ENCODE data around the gene ANO10.

DNA sequence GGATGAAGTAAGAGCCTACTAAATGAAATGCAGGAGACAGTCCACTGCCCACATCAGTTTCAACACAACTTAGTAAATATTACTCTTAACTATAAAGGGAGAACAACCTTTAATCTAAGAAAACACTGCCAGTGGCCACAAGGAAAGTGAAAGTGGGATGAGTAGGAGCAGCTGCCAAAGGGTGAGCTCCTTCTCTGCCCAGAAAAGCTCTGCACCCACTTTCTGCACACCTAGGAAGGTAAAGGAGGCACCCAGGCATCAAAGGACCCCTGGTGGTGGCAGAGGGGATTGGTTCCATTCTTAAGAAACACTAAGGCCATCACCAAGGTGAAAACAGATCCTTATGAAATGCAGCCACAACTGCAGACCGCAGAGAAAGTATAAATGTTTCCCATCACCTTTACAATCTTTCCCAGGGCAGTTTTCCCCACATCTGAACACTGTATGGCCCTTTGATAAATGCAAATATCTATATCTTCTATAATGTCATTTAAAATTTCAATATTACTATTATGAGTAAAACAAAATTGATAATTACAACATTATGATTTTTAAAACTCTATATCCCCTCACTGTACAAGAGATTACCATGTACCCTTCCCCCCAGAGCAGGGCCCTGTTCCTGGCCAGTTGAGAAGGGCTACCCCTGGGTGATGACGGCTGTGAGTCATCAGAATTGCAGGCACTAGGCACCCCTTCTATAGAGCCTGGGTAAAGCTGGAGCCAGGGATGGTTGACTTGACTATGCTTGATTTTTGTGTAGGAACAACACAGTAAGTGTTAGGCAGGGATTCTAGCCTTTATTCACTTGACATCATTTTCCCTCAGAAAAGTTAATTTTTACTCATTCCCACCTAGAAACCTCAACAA, 243.5 kb downstream of the ANO10 start:
- no peak for TF ChIP-seq EZH2 (IDR thresholded peaks at IDR 0.05; ENCODE audit: borderline replicate concordance, low read depth, low read length, severe bottlenecking)
- TF ChIP-seq, protein P1, sequence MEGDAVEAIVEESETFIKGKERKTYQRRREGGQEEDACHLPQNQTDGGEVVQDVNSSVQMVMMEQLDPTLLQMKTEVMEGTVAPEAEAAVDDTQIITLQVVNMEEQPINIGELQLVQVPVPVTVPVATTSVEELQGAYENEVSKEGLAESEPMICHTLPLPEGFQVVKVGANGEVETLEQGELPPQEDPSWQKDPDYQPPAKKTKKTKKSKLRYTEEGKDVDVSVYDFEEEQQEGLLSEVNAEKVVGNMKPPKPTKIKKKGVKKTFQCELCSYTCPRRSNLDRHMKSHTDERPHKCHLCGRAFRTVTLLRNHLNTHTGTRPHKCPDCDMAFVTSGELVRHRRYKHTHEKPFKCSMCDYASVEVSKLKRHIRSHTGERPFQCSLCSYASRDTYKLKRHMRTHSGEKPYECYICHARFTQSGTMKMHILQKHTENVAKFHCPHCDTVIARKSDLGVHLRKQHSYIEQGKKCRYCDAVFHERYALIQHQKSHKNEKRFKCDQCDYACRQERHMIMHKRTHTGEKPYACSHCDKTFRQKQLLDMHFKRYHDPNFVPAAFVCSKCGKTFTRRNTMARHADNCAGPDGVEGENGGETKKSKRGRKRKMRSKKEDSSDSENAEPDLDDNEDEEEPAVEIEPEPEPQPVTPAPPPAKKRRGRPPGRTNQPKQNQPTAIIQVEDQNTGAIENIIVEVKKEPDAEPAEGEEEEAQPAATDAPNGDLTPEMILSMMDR (IDR thresholded peaks at IDR 0.05; ENCODE audit: extremely low read depth in 1 of 2, insufficient read depth in 1 of 2, low read depth in 1 of 2, low read length in 2 of 2) = peak; percentile 49 to 53
- TF ChIP-seq, protein P2, sequence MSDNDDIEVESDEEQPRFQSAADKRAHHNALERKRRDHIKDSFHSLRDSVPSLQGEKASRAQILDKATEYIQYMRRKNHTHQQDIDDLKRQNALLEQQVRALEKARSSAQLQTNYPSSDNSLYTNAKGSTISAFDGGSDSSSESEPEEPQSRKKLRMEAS (IDR thresholded peaks at IDR 0.05; ENCODE audit: insufficient read depth, insufficient read length) = no peak
